Chondrocyte (in vitro differentiated cells): Measurements from ENCODE around the gene CDC26. TPM values are rescaled to one million over a fixed set of nuclear protein-coding genes. Genes with fewer than 3 reads are reported as not detected.
A peak's percentile ranks its signal among the peaks of the same experiment; 100 is the strongest.

Experiments
- DNase-seq: peaks from one replicate; pipeline ENCODE4 v3.0.0; 2021; ENCODE audit warnings: mixed read lengths, low spot score
- H3K27ac Mint-ChIP-seq: one replicate; pipeline ENCODE4 v1.8.0; 2021; ENCODE audit warnings: mild to moderate bottlenecking, moderate library complexity, mixed read lengths; ENCODE audit not compliant: unreplicated experiment
- H3K27me3 Mint-ChIP-seq: 2 replicates; pipeline ENCODE4 v1.8.0; 2021; ENCODE audit warnings: low read depth, mixed read lengths
- H3K36me3 Mint-ChIP-seq: 2 replicates; pipeline ENCODE4 v1.8.0; 2021; ENCODE audit warnings: low read depth, mixed read lengths
- H3K4me1 Mint-ChIP-seq: 2 replicates; pipeline ENCODE4 v1.8.0; 2021; ENCODE audit warnings: low read depth, mild to moderate bottlenecking, mixed read lengths
- H3K4me3 Mint-ChIP-seq: one replicate; pipeline ENCODE4 v1.8.0; 2021; ENCODE audit warnings: mild to moderate bottlenecking, moderate library complexity, mixed read lengths; ENCODE audit not compliant: unreplicated experiment
- H3K9me3 Mint-ChIP-seq: 2 replicates; pipeline ENCODE4 v1.8.0; 2021; ENCODE audit warnings: low read depth, mixed read lengths
- CTCF ChIP-seq: fragments of 200-600 bp; sonication (generic); IDR thresholded peaks from 2 replicates; pipeline ENCODE4 v1.5.0; 2021; ENCODE audit warnings: antibody characterized with exemption, mild to moderate bottlenecking, moderate library complexity
- total RNA-seq: library from RNA; stranded (reverse); gene quantifications from 3 replicates; pipeline ENCODE4 v1.2.1, GENCODE V29; 2021

CDC26 gene
- total RNA-seq, 1 donor from 2014 or later, result 20.1 TPM

GRCh38 chr9:113309204-113309813 is 33.9 kb upstream of the CDC26 start:
- Mint-ChIP-seq H3K27me3 (no peaks in the 10 kb centered on the region), H3K4me3 (no peak overlapping the region), H3K36me3 (no peaks in the 10 kb centered on the region), H3K9me3 (no peaks in the 10 kb centered on the region), H3K4me1 (no peaks in the 10 kb centered on the region), H3K27ac (no peak overlapping the region)
- TF ChIP-seq CTCF, result peak; percentile 89
- no peak for DNase-seq

- DNase-seq, result no peak
- Mint-ChIP-seq H3K9me3 (no peaks in the 10 kb centered on the region), H3K36me3 (no peaks in the 10 kb centered on the region), H3K4me3 (no peak overlapping the region), H3K27ac (no peak overlapping the region), H3K27me3 (peaks cover 6% of the 10 kb centered on the region), H3K4me1 (no peaks in the 10 kb centered on the region)
- TF ChIP-seq CTCF, result no peak
These were observed 32.1 kb upstream of the CDC26 start for GRCh38 chr9:113307396-113307975.

GRCh38 chr9:113306566-113306965 is 31.2 kb upstream of the CDC26 start:
- H3K27me3 Mint-ChIP-seq, result peaks cover 12% of the 10 kb centered on the region
- H3K9me3 Mint-ChIP-seq, result no peaks in the 10 kb centered on the region
- TF ChIP-seq CTCF, result no peak
- no peaks in the 10 kb centered on the region for H3K36me3 Mint-ChIP-seq
- no peak overlapping the region for H3K27ac Mint-ChIP-seq
- no peaks in the 10 kb centered on the region for H3K4me1 Mint-ChIP-seq
- no peak overlapping the region for H3K4me3 Mint-ChIP-seq
- DNase-seq, result no peak

- Mint-ChIP-seq H3K36me3 (no peaks in the 10 kb centered on the region), H3K27ac (no peak within 1 kb of the TSS), H3K27me3 (peaks cover 12% of the 10 kb centered on the region)
These were observed 27.5 kb upstream of the CDC26 start, which contains the start of gene RNF183 for GRCh38 chr9:113302792-113303418. Gene RNF183, minus strand, starts transcription at chr9:113303376. Its CDS starts 5,192 bp downstream, at chr9:113298184.

More at GRCh38 chr9:113302792-113303418, 27.5 kb upstream of the CDC26 start, which contains the start of gene RNF183:
- no peaks in the 10 kb centered on the region for H3K9me3 Mint-ChIP-seq
- no peak for DNase-seq
- no peak for TF ChIP-seq CTCF
- H3K4me1 Mint-ChIP-seq, result no peaks in the 10 kb centered on the region
- H3K4me3 Mint-ChIP-seq, result no peak within 1 kb of the TSS
